GM12878 (cell line): Measurements from ENCODE around the gene CD58. TPM values are rescaled to one million over a fixed set of nuclear protein-coding genes. Genes with fewer than 3 reads are reported as not detected.

Experiments used
- ELK1 ChIP-seq: IDR thresholded peaks from 2 replicates; pipeline ENCODE4 v1.6.1; 2012; ENCODE audit warnings: low read depth, low read length, improper control_type of control experiment
- KAT2A ChIP-seq: conservative IDR thresholded peaks from 2 replicates; pipeline ENCODE4 v1.6.1; 2011; ENCODE audit warnings: low read depth, low read length; ENCODE audit not compliant: control insufficient read depth
- POLR2AphosphoS5 ChIP-seq: IDR thresholded peaks from 2 replicates; pipeline ENCODE4 v1.6.1; 2011; ENCODE audit warnings: mild to moderate bottlenecking, low read length, inconsistent platforms
- microRNA counts: library from miRNA; unstranded; fragments of <30 nt; microRNA quantifications from one replicate; lab custom pipeline; 2016
- microRNA-seq: library from miRNA; unstranded; fragments of <30 nt; microRNA quantifications from one replicate; pipeline ENCODE4, GENCODE V29; 2018
- polyA plus RNA-seq, 11 experiments: library from polyadenylated mRNA; depleted of rRNA in 4 of 11; unstranded in 6 of 11; stranded (reverse) in 5 of 11; fragments of >200 nt; fragmentation: Nextera tagmentation in 4 of 11; fragmentation: Illumina TruSeq in 1 of 11; extraction: Ambion mirVana in 4 of 11; extraction: Trizol in 1 of 11; gene quantifications; 1 replicate in 1 of 11; 2 replicates in 10 of 11; pipeline versions ENCODE4 v1.2.1 to v1.2.3, GENCODE V29; 2011 to 2016; ENCODE audit warnings: inconsistent platforms in 2 of 11, missing spikeins in 2 of 11, low read depth in 1 of 11
- small RNA-seq: library from RNA; depleted of rRNA; stranded (forward); fragments of <200 nt; gene quantifications from one replicate; pipeline ENCODE3, GENCODE V24; 2014
- total RNA-seq, 4 experiments: library from RNA; depleted of rRNA in 3 of 4; stranded (reverse); fragments of >200 nt in 3 of 4; fragmentation: Illumina TruSeq in 1 of 4; extraction: Trizol in 1 of 4; gene quantifications; 2 replicates each; pipeline versions ENCODE4 v1.2.1 to v1.2.3, GENCODE V29; 2013 to 2021

CD58 gene
- total and polyA plus RNA-seq, 10 of the 15 experiments (the other 5 are each of a cell fraction or from before 2014, with no cell fraction given): 70.4 to 252 (median 129) TPM

- no peak for TF ChIP-seq POLR2AphosphoS5
- TF ChIP-seq KAT2A: no peak
- no peak for TF ChIP-seq ELK1
- TF ChIP-seq, all 136 proteins: peak for 0
These were observed 105.4 kb downstream of the CD58 start (continued) for GRCh38 chr1:116465477-116465844.

MicroRNA genes within 50 kb of the gene (microRNA counts, 767-probe panel; counts per million panel counts)
- 977 counts per million, percentile 26 among the panel's probes with 10 or more counts for microRNA hsa-miR-548ac (lab: Ali Mortazavi, UCI)

Small RNA genes lying within 50 kb of the gene (microRNA-seq; reads per million reads assigned to microRNA genes)
- 0.94 reads per million for gene MIR548AC

Small RNA genes lying within 50 kb of the gene (small RNA-seq; reads per million reads assigned to genes)
- gene MIR548AC: 0.59 reads per million, percentile 14 among the genes with 10 or more reads in this experiment

Other genes starting within 250 kb of the CD58 start
- gene ATP1A1, start 197.8 kb downstream of the CD58 start, total RNA-seq (2014; rRNA removed): 247 and 262 TPM in 2 replicates
- 122 and 125 TPM in 2 replicates for gene ATP1A1, start 197.8 kb downstream of the CD58 start, total RNA-seq (2014; rRNA removed; fragmentation: Illumina TruSeq; extraction: Trizol)
- gene ATP1A1, start 197.8 kb downstream of the CD58 start, total RNA-seq (2021): 359 and 374 TPM in 2 replicates
- gene ATP1A1, start 197.8 kb downstream of the CD58 start, polyA plus RNA-seq (2011; rRNA removed): 472 and 566 TPM in 2 replicates
- 348 and 375 TPM in 2 replicates for gene ATP1A1, start 197.8 kb downstream of the CD58 start, polyA plus RNA-seq (2014; fragmentation: Illumina TruSeq; extraction: Trizol)
- 100 to 1,000 TPM; 113 to 151 TPM for gene ATP1A1, start 197.8 kb downstream of the CD58 start, polyA plus RNA-seq (2014; fragmentation: Nextera tagmentation; extraction: Ambion mirVana)
- gene ATP1A1, start 197.8 kb downstream of the CD58 start, polyA plus RNA-seq (2014; rRNA removed): 324 and 340 TPM in 2 replicates
- 100 to 1,000 TPM; 308 to 318 TPM for gene ATP1A1, start 197.8 kb downstream of the CD58 start, polyA plus RNA-seq (2016; fragmentation: Nextera tagmentation; extraction: Ambion mirVana)
- gene IGSF3, start 96.7 kb upstream of the CD58 start, total RNA-seq (2014; rRNA removed): 16.4 and 16.5 TPM in 2 replicates
- gene IGSF3, start 96.7 kb upstream of the CD58 start, total RNA-seq (2014; rRNA removed; fragmentation: Illumina TruSeq; extraction: Trizol): 10.4 and 10.9 TPM in 2 replicates
- gene IGSF3, start 96.7 kb upstream of the CD58 start, total RNA-seq (2021): 18.0 and 20.4 TPM in 2 replicates
- gene IGSF3, start 96.7 kb upstream of the CD58 start, polyA plus RNA-seq (2011; rRNA removed): 6.3 and 8.7 TPM in 2 replicates
- 11.7 and 12.6 TPM in 2 replicates for gene IGSF3, start 96.7 kb upstream of the CD58 start, polyA plus RNA-seq (2014; fragmentation: Illumina TruSeq; extraction: Trizol)
- gene IGSF3, start 96.7 kb upstream of the CD58 start, polyA plus RNA-seq (2014; fragmentation: Nextera tagmentation; extraction: Ambion mirVana): 1 to 10 TPM; 1.4 to 2.3 TPM
- gene IGSF3, start 96.7 kb upstream of the CD58 start, polyA plus RNA-seq (2014; rRNA removed): 12.2 and 13.7 TPM in 2 replicates
- gene IGSF3, start 96.7 kb upstream of the CD58 start, polyA plus RNA-seq (2016; fragmentation: Nextera tagmentation; extraction: Ambion mirVana): 1 to 10 TPM; 3.4 to 5.0 TPM
- gene CD2, start 183.4 kb upstream of the CD58 start, total RNA-seq (2014; rRNA removed): 1.4 and 3.1 TPM in 2 replicates
- 4.1 and 4.8 TPM in 2 replicates for gene CD2, start 183.4 kb upstream of the CD58 start, total RNA-seq (2014; rRNA removed; fragmentation: Illumina TruSeq; extraction: Trizol)
- gene CD2, start 183.4 kb upstream of the CD58 start, total RNA-seq (2021): 2.4 and 2.9 TPM in 2 replicates
- gene CD2, start 183.4 kb upstream of the CD58 start, polyA plus RNA-seq (2011; rRNA removed): 0.12 and 0.15 TPM in 2 replicates
- gene CD2, start 183.4 kb upstream of the CD58 start, polyA plus RNA-seq (2014; fragmentation: Illumina TruSeq; extraction: Trizol): 4.2 and 8.8 TPM in 2 replicates
- gene CD2, start 183.4 kb upstream of the CD58 start, polyA plus RNA-seq (2014; fragmentation: Nextera tagmentation; extraction: Ambion mirVana): 1 to 10 TPM; 3.0 to 4.3 TPM
- gene CD2, start 183.4 kb upstream of the CD58 start, polyA plus RNA-seq (2014; rRNA removed): 1.8 and 2.7 TPM in 2 replicates
- gene CD2, start 183.4 kb upstream of the CD58 start, polyA plus RNA-seq (2016; fragmentation: Nextera tagmentation; extraction: Ambion mirVana): 1 to 10 TPM; 1.1 to 1.6 TPM